Ishikawa (cell line): ENCODE data around the gene PKP1.

Experiments
- CEBPB ChIP-seq: IDR thresholded peaks from 2 replicates; pipeline ENCODE4 v1.6.1; 2012
- CREB1 ChIP-seq: IDR thresholded peaks from 2 replicates; pipeline ENCODE4 v1.6.1; 2012; ENCODE audit warnings: low read depth
- EGR1 ChIP-seq: IDR thresholded peaks from 2 replicates; pipeline ENCODE4 v1.6.1; 2012
- EP300 ChIP-seq: IDR thresholded peaks from 2 replicates; pipeline ENCODE4 v1.6.1; 2012; ENCODE audit warnings: borderline replicate concordance
- FOXM1 ChIP-seq: IDR thresholded peaks from 2 replicates; pipeline ENCODE4 v1.6.1; 2012; ENCODE audit warnings: low read depth, borderline replicate concordance
- MAX ChIP-seq: IDR thresholded peaks from 2 replicates; pipeline ENCODE4 v1.6.1; 2012
- NFIC ChIP-seq: IDR thresholded peaks from 2 replicates; pipeline ENCODE4 v1.6.1; 2012
- RAD21 ChIP-seq: IDR thresholded peaks from 2 replicates; pipeline ENCODE4 v1.6.1; 2012; ENCODE audit warnings: low read depth
- REST ChIP-seq: IDR thresholded peaks from 2 replicates; pipeline ENCODE4 v1.6.1; 2012; ENCODE audit warnings: low read depth, mild to moderate bottlenecking
- TAF1 ChIP-seq: IDR thresholded peaks from 2 replicates; pipeline ENCODE4 v1.6.1; 2012; ENCODE audit warnings: low read depth, mild to moderate bottlenecking
- TCF12 ChIP-seq: IDR thresholded peaks from 2 replicates; pipeline ENCODE4 v1.6.1; 2012; ENCODE audit warnings: low read depth
- TEAD4 ChIP-seq: IDR thresholded peaks from 2 replicates; pipeline ENCODE4 v1.6.1; 2012
- USF1 ChIP-seq: IDR thresholded peaks from 2 replicates; pipeline ENCODE4 v1.6.1; 2012
- YY1 ChIP-seq: IDR thresholded peaks from 2 replicates; pipeline ENCODE4 v1.6.1; 2012; ENCODE audit warnings: low read depth
- ZBTB7A ChIP-seq: IDR thresholded peaks from 2 replicates; pipeline ENCODE4 v1.6.1; 2012; ENCODE audit warnings: low read depth

The PKP1 gene

GRCh38 chr1:201326710-201327109, 43.4 kb downstream of the PKP1 start:
- TF ChIP-seq MAX: no peak
- no peak for TF ChIP-seq RAD21
- TF ChIP-seq REST: no peak
- no peak for TF ChIP-seq TCF12
- no peak for TF ChIP-seq USF1
- no peak for TF ChIP-seq TAF1
- no peak for TF ChIP-seq TEAD4
- no peak for TF ChIP-seq ZBTB7A
- no peak for TF ChIP-seq NFIC
- TF ChIP-seq YY1: no peak
- no peak for TF ChIP-seq FOXM1

- TF ChIP-seq RAD21: no peak
- no peak for TF ChIP-seq EP300
- no peak for TF ChIP-seq REST
- TF ChIP-seq CEBPB: no peak
- no peak for TF ChIP-seq YY1
- no peak for TF ChIP-seq NFIC
- TF ChIP-seq USF1: no peak
- TF ChIP-seq TCF12: no peak
- no peak for TF ChIP-seq FOXM1
Observed at GRCh38 chr1:201327687-201328240, 44.5 kb downstream of the PKP1 start.

- TF ChIP-seq USF1 (no peak), NFIC (no peak), TAF1 (no peak), EP300 (no peak), MAX (no peak), CEBPB (no peak), RAD21 (no peak), FOXM1 (no peak), CREB1 (no peak), ZBTB7A (no peak), TEAD4 (no peak), REST (no peak), EGR1 (no peak), YY1 (no peak), TCF12 (no peak)
Observed at GRCh38 chr1:201328576-201328975, 45.3 kb downstream of the PKP1 start.

- TF ChIP-seq MAX (no peak), RAD21 (no peak), FOXM1 (no peak), YY1 (no peak), NFIC (no peak), TEAD4 (no peak), CEBPB (no peak), CREB1 (no peak), EGR1 (no peak), USF1 (no peak), TAF1 (no peak), TCF12 (no peak), REST (no peak), EP300 (no peak)
Observed at GRCh38 chr1:201329286-201329685, 46.0 kb downstream of the PKP1 start.
